HepG2 (cell line): ENCODE data around the gene PVRIG. TPM values are rescaled to one million over a fixed set of nuclear protein-coding genes. Genes with fewer than 3 reads are reported as not detected.
A peak's percentile ranks its signal among the peaks of the same experiment; 100 is the strongest.
"Not testable (repeated sequence)": the region's sequence is repeated elsewhere in the genome, so short reads cannot be mapped to it uniquely, and the experiment has no call there.

ENCODE experiments used
- ATAC-seq: fragments of 200-7000 bp; cut with Tn5 transposase; 3 replicates; pipeline ENCODE4 v1.9.1; 2020; ENCODE audit warnings: mild to moderate bottlenecking, moderate library complexity
- BruUV-seq: library from RNA; stranded (reverse); fragments of 400-500 nt; replicated peaks from 2 replicates; lab custom pipeline; 2021; lab: Mats Ljungman, UMichigan
- CTCF ChIA-PET: fragments of 300-600 bp; formaldehyde crosslinking; extraction: SDS; loops from one replicate; lab custom pipeline; 2021; ENCODE audit warnings: low total read pairs, inconsistent platforms, low intra/inter-chr PET ratio; lab: Yijun Ruan, JAX
- POLR2A ChIA-PET: fragments of 350-600 bp; sonication (Branson Sonifier 250); formaldehyde crosslinking; loops from one replicate; lab custom pipeline; 2020; ENCODE audit warnings: antibody characterized with exemption, inconsistent platforms; lab: Yijun Ruan, JAX
- DNase-seq: peaks from one replicate; pipeline ENCODE4 v3.0.0-alpha.2; 2015; ENCODE audit warnings: low spot score
- FAIRE-seq: peaks from 3 replicates; lab custom pipeline; 2011; peaks lifted over from hg19 to GRCh38; lab: Jason Lieb, UNC
- H2AFZ ChIP-seq: one replicate; pipeline ENCODE4 v1.6.1; 2011; ENCODE audit warnings: low read length, inconsistent platforms
- H3K27ac ChIP-seq: fragments of 300-600 bp; 3 replicates; pipeline ENCODE4 v1.8.0; 2011; ENCODE audit warnings: mixed run types, mild to moderate bottlenecking, mixed read lengths, low read length, inconsistent platforms; ENCODE audit not compliant: insufficient read depth; ENCODE audit errors: extremely low read length
- H3K27me3 ChIP-seq, 2 experiments: fragments of 200-600 bp in 1 of 2; 2 replicates in 1 of 2; 3 replicates in 1 of 2; pipeline versions ENCODE4 v1.6.0 to v1.8.0; 2011; ENCODE audit warnings: low read length in 2 of 2, mild to moderate bottlenecking in 2 of 2, moderate library complexity in 2 of 2, inconsistent platforms in 1 of 2; ENCODE audit not compliant: insufficient read depth in 2 of 2, control insufficient read depth in 1 of 2
- H3K36me3 ChIP-seq, 2 experiments: fragments of 200-600 bp in 1 of 2; replicated peaks in 1 of 2; 2 replicates in 1 of 2; 3 replicates in 1 of 2; pipeline versions ENCODE4 v1.5.1 to v1.8.0; 2011; ENCODE audit warnings: low read length in 2 of 2, inconsistent platforms in 1 of 2; ENCODE audit not compliant: insufficient read depth in 2 of 2, control insufficient read depth in 1 of 2
- H3K4me1 ChIP-seq: 2 replicates; pipeline ENCODE4 v1.5.1; 2012; ENCODE audit warnings: low read length, inconsistent platforms; ENCODE audit not compliant: insufficient read depth
- H3K4me2 ChIP-seq: 2 replicates; pipeline ENCODE4 v1.6.0; 2011; ENCODE audit warnings: low read depth, low read length, inconsistent platforms
- H3K4me3 ChIP-seq, 3 experiments: fragments of 200-600 bp in 1 of 3; sonication (generic), shearing (Covaris generic) in 1 of 3; replicated peaks in 1 of 3; 2 replicates each; pipeline ENCODE4 v1.5.1; 2011 to 2016; ENCODE audit warnings: low read length in 3 of 3, inconsistent platforms in 2 of 3, low read depth in 2 of 3, mild to moderate bottlenecking in 2 of 3, control low read depth in 1 of 3, mixed read lengths in 1 of 3; ENCODE audit not compliant: insufficient read depth in 1 of 3
- H3K79me2 ChIP-seq: one replicate; pipeline ENCODE4 v1.6.1; 2011; ENCODE audit warnings: low read length, inconsistent platforms; ENCODE audit not compliant: insufficient read depth
- H3K9ac ChIP-seq: 2 replicates; pipeline ENCODE4 v1.6.0; 2011; ENCODE audit warnings: mild to moderate bottlenecking, low read depth, low read length, inconsistent platforms; ENCODE audit not compliant: insufficient read depth
- H3K9me3 ChIP-seq: 2 replicates; pipeline ENCODE4 v1.5.1; 2012; ENCODE audit warnings: mild to moderate bottlenecking, low read length
- H4K20me1 ChIP-seq: 2 replicates; pipeline ENCODE4 v1.6.0; 2011; ENCODE audit warnings: inconsistent platforms, mild to moderate bottlenecking, low read length, moderate library complexity; ENCODE audit not compliant: insufficient read depth
- FOSL1 ChIP-seq: sonication (generic); formaldehyde crosslinking; IDR thresholded peaks from 2 replicates; pipeline ENCODE4 v1.9.0; 2021; ENCODE audit warnings: missing genetic modification reagents, borderline replicate concordance
- FOSL2 ChIP-seq: sonication (generic); formaldehyde crosslinking; IDR thresholded peaks from 2 replicates; pipeline ENCODE4 v1.4.0; 2020; ENCODE audit warnings: missing genetic modification reagents
- GATAD2A ChIP-seq: IDR thresholded peaks from 2 replicates; pipeline ENCODE4 v1.6.1; 2016
- HNF4A ChIP-seq: sonication (generic); formaldehyde crosslinking; IDR thresholded peaks from 2 replicates; pipeline ENCODE4 v1.4.0; 2020; ENCODE audit warnings: missing genetic modification reagents
- KDM2A ChIP-seq: sonication (generic); formaldehyde crosslinking; IDR thresholded peaks from 2 replicates; pipeline ENCODE4 v1.4.0; 2020; ENCODE audit warnings: low read depth, missing genetic modification reagents, borderline replicate concordance
- POLR2A ChIP-seq, 2 experiments: IDR thresholded peaks; 2 replicates each; pipeline ENCODE4 v1.6.1; 2011; ENCODE audit warnings: low read depth in 2 of 2, low read length in 2 of 2, mild to moderate bottlenecking in 1 of 2, moderate library complexity in 1 of 2; ENCODE audit not compliant: insufficient read depth in 1 of 2
- THAP11 ChIP-seq: IDR thresholded peaks from 2 replicates; pipeline ENCODE4 v1.6.1; 2016; ENCODE audit warnings: missing biosample characterization, missing genetic modification reagents
- YEATS2 ChIP-seq: sonication (generic); formaldehyde crosslinking; IDR thresholded peaks from 2 replicates; pipeline ENCODE4 v1.4.0; 2020; ENCODE audit warnings: missing genetic modification reagents, borderline replicate concordance
- ZNF609 ChIP-seq: sonication (generic); formaldehyde crosslinking; IDR thresholded peaks from 2 replicates; pipeline ENCODE4 v1.4.0; 2020; ENCODE audit warnings: mild to moderate bottlenecking, missing genetic modification reagents, borderline replicate concordance
- WGBS: methylation state at CpG from one replicate; pipeline ENCODE4 v1.1.6; 2017; ENCODE audit warnings: low lambda C conversion rate; 5-methylcytosine and 5-hydroxymethylcytosine counted together
- in situ Hi-C: cut with HindIII; loops from 2 replicates; pipeline ENCODE4 v1.10.0; 2017; ENCODE audit warnings: low pct_unique_long_range_greater_than_20kb; ENCODE audit not compliant: extremely low pct_ligation_motif_present
- intact Hi-C: fragments of 100-400 bp; cut with micrococcal nuclease; formaldehyde crosslinking; loops from one replicate; pipeline ENCODE4 v1.10.0; 2022; ENCODE audit not compliant: unreplicated experiment
- polyA plus RNA-seq, 8 experiments: library from polyadenylated mRNA; depleted of rRNA in 3 of 8; stranded (reverse) in 7 of 8; unstranded in 1 of 8; fragments of >200 nt; fragmentation: Illumina TruSeq in 4 of 8; extraction: Trizol in 4 of 8; gene quantifications; 2 replicates each; pipeline versions ENCODE4 v1.2.1 to v1.2.3, GENCODE V29; 2011 to 2016; ENCODE audit warnings: low read depth in 4 of 8, missing spikeins in 1 of 8, mixed read lengths in 1 of 8; ENCODE audit not compliant: insufficient read depth in 1 of 8
- total RNA-seq, 5 experiments: library from RNA; depleted of rRNA; stranded (reverse); fragments of >200 nt; fragmentation: Illumina TruSeq; extraction: Trizol; gene quantifications; 2 replicates each; pipeline ENCODE4 v1.2.3, GENCODE V29; 2016; ENCODE audit warnings: low read depth in 1 of 5
- TF ChIP-seq, protein P1 (sequence below): IDR thresholded peaks from 2 replicates; pipeline ENCODE4 v1.4.0; 2020; ENCODE audit warnings: mild to moderate bottlenecking, missing genetic modification reagents

Gene PVRIG
- total and polyA plus RNA-seq, 2 of the 13 experiments (the other 11 are each of a cell fraction or from before 2014, with no cell fraction given), result not detected

DNA sequence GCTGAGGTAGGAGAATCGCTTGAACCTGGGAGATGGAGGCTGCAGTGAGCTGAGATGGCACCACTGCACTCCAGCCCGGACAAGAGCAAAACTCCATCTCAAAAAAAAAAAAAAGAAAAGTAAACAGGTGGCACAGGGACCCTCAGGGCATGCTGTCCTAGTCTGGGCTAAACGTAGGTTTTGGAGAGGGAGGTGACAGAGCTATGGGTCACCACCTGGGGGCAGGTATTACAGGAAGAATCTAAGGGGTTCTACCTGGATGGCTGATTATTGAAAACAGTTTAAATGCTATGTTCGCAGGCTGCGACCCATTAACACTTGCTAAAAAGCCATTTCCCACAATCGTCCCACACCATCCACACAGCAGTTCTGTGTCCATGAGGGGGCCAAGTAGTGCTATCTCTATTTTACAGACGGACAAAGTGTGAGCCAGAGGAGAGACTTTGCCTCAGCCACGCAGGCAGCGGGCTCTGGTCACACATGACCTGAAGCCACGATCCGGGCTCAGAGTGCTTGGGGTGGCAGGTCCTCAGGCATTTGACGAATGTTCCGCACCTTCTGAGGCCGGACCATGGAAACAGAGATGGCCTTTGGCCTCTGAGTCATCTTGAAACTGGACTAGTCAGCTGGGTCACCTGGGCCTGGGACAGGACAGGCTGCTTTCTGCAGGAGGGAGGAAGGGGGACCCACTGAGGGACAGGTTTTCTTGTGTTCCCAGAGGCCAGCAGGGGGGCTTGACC is 49.7 kb downstream of the PVRIG start:
- H2AFZ ChIP-seq, FAIRE-seq, BruUV-seq, POLR2A ChIA-PET, CTCF ChIA-PET, H3K9me3 ChIP-seq, H4K20me1 ChIP-seq, H3K27me3 ChIP-seq, in situ Hi-C loops, H3K36me3 ChIP-seq: not testable (repeated sequence)
- Histone ChIP-seq H3K4me1 (peaks cover 52% of the 10 kb centered on the region), H3K27ac (peak overlapping the region; percentile 88), H3K9ac (peak overlapping the region; percentile 63), H3K79me2 (peaks cover 32% of the 10 kb centered on the region), H3K4me2 (peak overlapping the region; percentile 66), H3K4me3 (peak overlapping the region; percentile 33 to 59 (median 48); a peak in 5 of 6 replicates)
- intact Hi-C loops, result loop anchor here (2.0 kb wide), 1 partner anchor 23 kb away; no protein-coding TSS in a partner anchor
- peak; percentile 82 for DNase-seq
- 37% methylated on average over 6 of the region's 14 CpGs for WGBS
- ATAC-seq, result peak; percentile 68
- TF ChIP-seq, protein P1, sequence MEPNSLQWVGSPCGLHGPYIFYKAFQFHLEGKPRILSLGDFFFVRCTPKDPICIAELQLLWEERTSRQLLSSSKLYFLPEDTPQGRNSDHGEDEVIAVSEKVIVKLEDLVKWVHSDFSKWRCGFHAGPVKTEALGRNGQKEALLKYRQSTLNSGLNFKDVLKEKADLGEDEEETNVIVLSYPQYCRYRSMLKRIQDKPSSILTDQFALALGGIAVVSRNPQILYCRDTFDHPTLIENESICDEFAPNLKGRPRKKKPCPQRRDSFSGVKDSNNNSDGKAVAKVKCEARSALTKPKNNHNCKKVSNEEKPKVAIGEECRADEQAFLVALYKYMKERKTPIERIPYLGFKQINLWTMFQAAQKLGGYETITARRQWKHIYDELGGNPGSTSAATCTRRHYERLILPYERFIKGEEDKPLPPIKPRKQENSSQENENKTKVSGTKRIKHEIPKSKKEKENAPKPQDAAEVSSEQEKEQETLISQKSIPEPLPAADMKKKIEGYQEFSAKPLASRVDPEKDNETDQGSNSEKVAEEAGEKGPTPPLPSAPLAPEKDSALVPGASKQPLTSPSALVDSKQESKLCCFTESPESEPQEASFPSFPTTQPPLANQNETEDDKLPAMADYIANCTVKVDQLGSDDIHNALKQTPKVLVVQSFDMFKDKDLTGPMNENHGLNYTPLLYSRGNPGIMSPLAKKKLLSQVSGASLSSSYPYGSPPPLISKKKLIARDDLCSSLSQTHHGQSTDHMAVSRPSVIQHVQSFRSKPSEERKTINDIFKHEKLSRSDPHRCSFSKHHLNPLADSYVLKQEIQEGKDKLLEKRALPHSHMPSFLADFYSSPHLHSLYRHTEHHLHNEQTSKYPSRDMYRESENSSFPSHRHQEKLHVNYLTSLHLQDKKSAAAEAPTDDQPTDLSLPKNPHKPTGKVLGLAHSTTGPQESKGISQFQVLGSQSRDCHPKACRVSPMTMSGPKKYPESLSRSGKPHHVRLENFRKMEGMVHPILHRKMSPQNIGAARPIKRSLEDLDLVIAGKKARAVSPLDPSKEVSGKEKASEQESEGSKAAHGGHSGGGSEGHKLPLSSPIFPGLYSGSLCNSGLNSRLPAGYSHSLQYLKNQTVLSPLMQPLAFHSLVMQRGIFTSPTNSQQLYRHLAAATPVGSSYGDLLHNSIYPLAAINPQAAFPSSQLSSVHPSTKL, result peak; percentile 40; the same call in 1 of the 2 replicates
- peak; percentile 87 for TF ChIP-seq FOSL1 (CRISPR knock-in tag)
- peak; percentile 77 for TF ChIP-seq HNF4A
- TF ChIP-seq POLR2A (IDR thresholded peaks at IDR 0.05; ENCODE audit: insufficient read depth in 1 of 2, low read depth in 2 of 2, low read length in 2 of 2), result peak in 1 of 2 experiments; percentile 42; a peak in 1 of 4 replicates
- peak; percentile 95 for TF ChIP-seq FOSL2 (CRISPR knock-in tag)
- TF ChIP-seq KDM2A, result 0 out of 2 replicates have a peak, but pooled peaks have one; percentile 10
- 0 out of 2 replicates have a peak, but pooled peaks have one; percentile 11 for TF ChIP-seq YEATS2 (CRISPR knock-in tag)
- peak; percentile 38; the same call in 1 of the 2 replicates for TF ChIP-seq GATAD2A (CRISPR knock-in tag)
- TF ChIP-seq THAP11, result peak; percentile 35; the same call in 1 of the 2 replicates
- 0 out of 2 replicates have a peak, but pooled peaks have one; percentile 3 for TF ChIP-seq ZNF609 (CRISPR knock-in tag)
